HG02870 (cell line): ENCODE measurements around the gene PARP1.

ENCODE experiments used
- ATAC-seq: cut with Tn5 transposase; IDR thresholded peaks from one replicate; pipeline ENCODE4 v1.9.1; 2021; ENCODE audit warnings: mild to moderate bottlenecking, moderate library complexity; ENCODE audit not compliant: unreplicated experiment

The PARP1 gene

DNA sequence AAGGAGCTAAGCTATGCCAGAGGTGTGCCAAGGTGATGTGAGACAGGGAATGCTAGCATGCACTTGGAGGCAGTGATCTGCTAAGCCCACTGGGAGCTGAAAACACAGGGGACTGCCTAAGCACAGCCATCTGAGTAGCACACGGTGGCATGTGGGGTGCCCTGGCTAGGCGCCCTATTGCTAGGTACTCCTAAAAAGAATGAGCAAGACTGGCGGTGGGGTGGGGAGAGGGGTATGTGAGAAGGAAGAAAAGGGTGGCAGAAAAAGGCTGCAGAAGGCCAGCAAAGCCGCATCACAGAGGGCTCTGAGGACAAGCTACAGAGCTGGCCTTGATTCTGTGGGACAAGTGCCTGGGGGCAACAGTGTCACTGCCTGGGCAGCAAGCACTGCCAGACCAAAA, 23.9 kb downstream of the PARP1 start:
- ATAC-seq = no peak

GRCh38 chr1:226382030-226382429, 25.9 kb downstream of the PARP1 start:
- ATAC-seq = no peak

DNA sequence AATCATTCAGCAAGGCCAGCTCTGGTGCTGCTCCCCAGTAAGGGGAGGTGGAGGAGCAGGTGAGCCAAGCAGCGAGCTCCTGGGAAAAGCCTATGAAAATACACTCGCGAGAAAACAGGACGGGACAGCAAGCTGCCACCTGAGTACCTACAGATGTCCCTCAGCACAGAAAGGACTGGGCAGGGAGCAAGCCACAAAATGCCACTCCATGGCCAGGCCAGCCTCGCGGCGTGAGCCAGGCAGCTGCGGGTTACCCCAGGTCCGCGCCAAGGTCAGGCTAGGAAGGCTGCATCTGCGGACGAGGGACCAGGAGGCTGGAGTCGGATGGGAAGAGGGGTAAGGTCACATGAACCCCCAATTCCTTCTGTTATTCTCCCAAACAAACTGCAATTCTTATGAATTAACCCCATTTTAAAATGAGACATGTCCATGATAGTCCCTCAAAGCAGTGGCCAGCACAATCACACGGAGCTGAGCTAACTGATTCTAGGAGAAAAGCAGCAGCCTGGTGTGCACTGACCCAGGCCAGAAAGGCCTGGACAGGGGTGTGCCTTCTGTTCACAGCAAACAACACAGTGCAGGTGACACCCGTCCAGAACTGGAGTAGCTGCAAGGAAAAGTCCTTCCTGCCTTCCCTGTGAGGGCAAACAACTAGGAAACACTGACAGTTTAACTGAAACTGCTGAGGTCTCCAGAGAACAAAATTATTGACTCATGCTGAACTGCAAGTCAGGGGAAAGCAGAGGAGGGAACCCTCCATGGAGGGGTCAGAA, 26.5 kb downstream of the PARP1 start:
- no peak for ATAC-seq

DNA sequence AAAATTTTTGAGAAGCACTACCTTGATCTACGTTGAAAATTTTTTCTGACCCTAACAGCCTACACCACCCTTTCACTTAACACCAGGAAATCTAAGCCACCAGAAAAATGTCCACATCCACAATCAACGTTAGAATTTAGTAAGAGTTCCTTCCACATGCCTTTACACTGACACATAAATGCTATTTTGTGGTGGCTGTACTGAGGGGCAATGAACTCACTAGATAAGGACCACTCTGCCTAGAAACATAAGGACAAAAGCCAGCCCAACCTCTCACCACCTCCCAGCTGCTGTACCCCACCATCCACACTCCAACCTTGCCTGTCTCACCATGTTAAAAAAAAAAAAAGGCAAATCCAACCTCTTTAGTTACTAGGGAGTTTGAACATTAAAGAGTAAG, 29.8 kb downstream of the PARP1 start:
- ATAC-seq = no peak

DNA sequence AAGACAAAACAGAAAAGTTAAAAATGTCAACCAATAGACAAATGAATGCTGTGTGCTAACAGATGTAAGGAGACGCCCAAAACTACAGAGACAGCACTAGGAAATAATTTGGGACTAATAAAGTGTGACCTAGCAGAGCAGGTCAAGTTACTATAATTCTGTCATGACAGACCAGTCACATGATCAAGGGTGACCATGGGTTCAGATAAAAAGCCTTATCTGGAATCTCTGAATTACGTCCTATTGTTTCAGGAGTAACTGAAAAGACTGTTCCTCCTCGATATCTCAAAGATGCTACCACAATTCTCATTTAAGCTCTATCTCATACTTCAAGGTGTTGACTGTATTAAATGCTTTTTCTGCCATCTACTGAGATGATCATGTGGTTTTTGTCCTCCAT, 31.6 kb downstream of the PARP1 start:
- no peak for ATAC-seq

DNA sequence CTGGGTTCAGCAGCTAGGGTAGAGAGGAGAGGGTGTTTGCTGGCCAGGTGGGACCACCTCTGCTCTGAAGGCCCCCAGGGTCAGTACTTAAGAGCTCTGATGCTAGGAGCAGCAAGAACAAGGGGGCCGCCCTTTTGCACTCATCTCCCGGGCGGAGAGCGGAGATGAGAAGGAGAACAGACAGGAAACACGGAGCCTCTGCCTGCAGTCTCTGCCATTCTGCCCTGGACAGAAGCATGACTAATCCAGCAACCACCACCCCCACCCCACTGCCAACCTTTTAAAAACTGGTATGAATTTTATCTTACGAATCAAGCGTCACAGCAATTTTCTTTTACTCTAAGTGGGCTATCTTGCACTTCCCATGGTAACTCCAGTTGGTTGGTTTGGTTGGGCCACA, 34.5 kb downstream of the PARP1 start:
- no peak for ATAC-seq

GRCh38 chr1:226372885-226373284, 35.0 kb downstream of the PARP1 start:
- no peak for ATAC-seq

GRCh38 chr1:226371866-226372490, 35.9 kb downstream of the PARP1 start:
- no peak for ATAC-seq

DNA sequence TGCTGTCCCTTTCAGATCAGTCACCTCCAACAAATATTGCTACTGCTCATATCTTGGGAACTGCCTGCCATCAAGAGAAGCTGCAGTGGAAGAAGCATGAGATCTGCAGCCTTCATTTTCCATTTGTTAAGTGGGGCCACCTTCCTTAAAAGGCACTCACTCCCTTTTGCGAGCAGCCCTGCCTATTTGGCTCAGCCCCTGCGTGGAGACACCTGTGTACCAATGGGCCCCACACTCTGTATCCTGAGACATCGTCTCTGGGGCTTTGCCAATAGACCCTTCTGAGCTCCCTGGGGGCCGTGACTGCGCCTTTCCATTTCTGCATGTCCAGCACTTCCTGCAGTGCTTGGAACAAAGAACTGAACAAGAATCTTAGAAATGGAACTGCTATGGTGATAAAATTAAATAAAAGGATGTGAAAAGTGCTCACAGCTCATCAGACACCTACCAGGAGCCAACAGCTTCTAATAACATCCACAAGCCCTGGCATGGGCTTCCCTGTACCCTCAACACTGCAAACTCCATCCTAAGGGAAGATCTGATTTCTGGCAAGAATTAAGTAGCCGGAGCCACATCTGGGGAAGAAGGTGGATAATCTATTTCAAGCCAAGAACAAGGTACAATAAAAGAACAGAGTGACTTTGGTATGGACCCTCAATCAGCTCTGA, 36.7 kb downstream of the PARP1 start:
- ATAC-seq = no peak

DNA sequence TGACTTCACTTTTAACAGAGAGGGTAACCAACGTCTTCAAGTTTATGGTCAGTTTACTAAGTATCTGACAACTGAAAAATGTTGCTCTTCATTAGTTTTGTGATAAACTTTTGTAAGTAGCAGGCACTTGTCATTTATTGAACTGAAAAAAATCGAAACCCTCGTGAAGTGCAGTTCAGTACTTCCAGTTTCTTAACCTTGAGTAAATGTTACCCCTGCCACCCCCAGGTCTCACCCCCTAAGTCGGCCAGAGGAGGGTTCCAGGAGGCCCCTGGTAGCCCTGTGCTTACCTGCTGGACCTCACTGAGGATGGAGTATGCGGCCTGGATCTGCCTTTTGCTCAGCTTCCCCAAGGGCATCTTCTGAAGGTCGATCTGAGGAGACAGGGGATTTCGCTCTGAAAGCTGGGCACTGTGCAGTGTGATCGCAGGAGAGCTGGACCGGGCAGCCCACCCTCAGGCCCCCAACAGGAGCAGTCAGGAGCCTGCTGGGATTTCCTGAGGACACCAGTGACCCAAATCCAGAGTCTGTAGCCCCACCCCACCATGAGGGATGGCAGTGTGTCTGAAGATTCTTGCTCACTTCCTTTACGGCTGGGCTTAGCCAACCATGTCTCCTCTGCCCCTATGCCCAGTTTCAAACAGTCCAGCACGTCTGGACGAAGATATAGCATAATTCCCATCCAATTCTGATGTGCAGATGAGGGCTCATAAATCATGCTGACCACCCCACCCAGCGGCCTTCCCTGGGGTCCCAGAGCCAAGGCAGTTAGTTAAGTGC, 37.6 kb downstream of the PARP1 start:
- peak; percentile 52 for ATAC-seq

GRCh38 chr1:226369110-226369509, 38.8 kb downstream of the PARP1 start:
- ATAC-seq = no peak

DNA sequence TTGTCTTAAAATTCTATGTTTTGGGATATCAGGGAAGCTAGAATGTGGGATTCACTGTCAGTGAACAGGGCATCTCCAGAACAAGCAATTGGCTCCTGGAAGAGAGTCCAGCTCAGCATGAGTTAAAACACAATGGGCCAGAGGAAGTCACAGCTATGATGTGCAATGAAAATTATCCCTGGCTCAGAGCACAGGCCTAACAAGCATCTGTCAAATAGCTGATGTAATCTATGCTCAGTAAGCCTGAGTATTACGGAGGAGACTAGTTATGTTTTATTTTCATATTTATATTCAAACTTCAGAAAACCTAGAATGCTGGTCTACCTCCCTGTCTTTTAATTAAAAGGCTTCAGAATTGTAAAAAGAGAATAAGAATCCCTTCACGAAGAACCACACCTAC, 41.6 kb downstream of the PARP1 start:
- no peak for ATAC-seq

- no peak for ATAC-seq
These were observed 42.1 kb downstream of the PARP1 start for GRCh38 chr1:226365831-226366231.

- ATAC-seq = no peak
These were observed 42.9 kb downstream of the PARP1 start for GRCh38 chr1:226364901-226365565.

DNA sequence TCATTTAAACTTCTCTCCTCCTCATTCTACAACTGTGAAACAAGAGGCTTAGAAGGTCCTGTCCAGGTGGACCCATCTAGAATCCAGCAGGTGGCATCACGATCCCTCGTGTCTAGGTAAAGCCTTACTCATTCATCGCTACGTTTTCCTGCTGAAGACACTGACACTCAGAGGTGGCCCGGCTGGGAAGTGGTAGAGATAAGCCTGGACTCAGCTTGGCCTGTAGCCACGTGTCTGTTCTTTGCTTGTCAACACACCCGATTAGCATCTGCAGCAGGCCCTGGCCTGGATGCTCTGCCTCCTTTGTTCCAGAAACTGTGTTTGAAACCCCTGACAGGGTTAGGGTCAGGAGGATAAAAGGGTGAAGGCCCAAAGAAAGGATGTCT, 43.4 kb downstream of the PARP1 start:
- ATAC-seq = no peak

- no peak for ATAC-seq
These were observed 43.9 kb downstream of the PARP1 start for GRCh38 chr1:226363801-226364513.

GRCh38 chr1:226362891-226363447, 44.9 kb downstream of the PARP1 start:
- ATAC-seq = no peak

DNA sequence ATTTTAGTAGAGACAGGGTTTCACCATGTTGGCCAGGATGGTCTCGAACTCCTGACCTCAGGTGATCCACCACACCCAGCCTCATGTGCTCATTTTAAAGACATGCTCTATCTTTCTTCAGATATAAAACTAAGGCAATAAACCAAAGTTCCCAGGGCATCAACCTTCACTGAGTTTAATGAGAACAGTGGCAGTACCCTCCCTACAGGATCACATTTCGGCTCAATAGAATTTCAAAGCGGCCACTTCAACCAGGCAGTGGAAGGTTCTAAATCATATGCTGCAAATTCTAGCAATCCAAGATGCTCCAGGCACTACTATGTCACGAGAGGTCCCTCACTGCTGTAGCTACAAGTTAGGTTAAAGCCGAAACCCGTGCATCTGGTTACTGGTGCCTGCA, 45.5 kb downstream of the PARP1 start:
- no peak for ATAC-seq

DNA sequence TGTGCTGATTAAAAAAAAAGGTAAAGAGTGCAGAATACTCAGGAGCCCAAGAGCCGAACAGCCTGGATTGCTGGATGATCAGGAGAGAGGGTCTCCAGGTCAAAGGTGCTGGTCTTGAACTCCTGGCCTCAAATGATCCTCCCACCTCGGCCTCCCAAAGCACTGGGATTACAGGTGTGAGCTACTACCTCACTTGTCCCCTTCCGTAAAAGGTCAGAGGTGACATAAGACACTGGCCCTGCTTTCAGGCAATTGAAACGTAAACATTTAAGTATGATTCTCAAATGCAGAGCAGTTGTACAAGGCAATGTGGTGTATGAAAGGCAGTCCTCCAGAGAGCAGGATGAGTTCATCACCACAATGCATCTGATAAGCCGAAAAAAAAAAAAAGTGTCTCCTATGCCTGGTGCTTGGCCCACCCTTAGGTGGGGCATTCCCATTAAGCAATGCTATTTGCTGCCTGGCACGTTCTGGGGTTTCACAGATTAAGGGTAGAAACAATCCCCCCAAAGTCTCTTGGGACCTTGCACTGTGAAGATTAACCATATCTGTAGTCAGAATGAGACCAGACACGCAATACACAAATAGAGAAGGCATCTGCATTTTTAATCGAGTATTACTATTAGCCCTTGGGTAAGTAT, 47.7 kb downstream of the PARP1 start:
- peak; percentile 52 for ATAC-seq
